H9 (cell line): Measurements from ENCODE around the gene LARP4. TPM values are rescaled to one million over a fixed set of nuclear protein-coding genes. Genes with fewer than 3 reads are reported as not detected.

Source experiments
- DNase-seq: peaks from one replicate; pipeline ENCODE4 v3.0.0-alpha.2; 2017
- H2AFZ ChIP-seq: one replicate; pipeline ENCODE4 v1.6.1; 2013; ENCODE audit warnings: mild to moderate bottlenecking, low read length, control low read depth, moderate library complexity
- H2AK5ac ChIP-seq: 2 replicates; pipeline ENCODE4 v1.6.1; 2013; ENCODE audit warnings: low read length, control low read depth, mixed read lengths; ENCODE audit not compliant: insufficient read length
- H2BK120ac ChIP-seq: one replicate; pipeline ENCODE4 v1.6.1; 2013; ENCODE audit warnings: low read depth, mild to moderate bottlenecking, low read length, control low read depth, inconsistent platforms; ENCODE audit not compliant: poor library complexity, severe bottlenecking
- H2BK12ac ChIP-seq: 2 replicates; pipeline ENCODE4 v1.6.1; 2013; ENCODE audit warnings: low read length, control low read depth, mixed read lengths, low read depth; ENCODE audit not compliant: insufficient read length
- H2BK15ac ChIP-seq: 2 replicates; pipeline ENCODE4 v1.6.1; 2013; ENCODE audit warnings: low read depth, low read length, control low read depth
- H2BK20ac ChIP-seq: one replicate; pipeline ENCODE4 v1.6.1; 2013; ENCODE audit warnings: low read depth, mild to moderate bottlenecking, low read length, control low read depth, inconsistent platforms; ENCODE audit not compliant: poor library complexity, severe bottlenecking
- H2BK5ac ChIP-seq: 2 replicates; pipeline ENCODE4 v1.6.1; 2013; ENCODE audit warnings: low read length, control low read depth, mixed read lengths; ENCODE audit not compliant: insufficient read length
- H3K14ac ChIP-seq: 2 replicates; pipeline ENCODE4 v1.6.1; 2013; ENCODE audit warnings: low read length, control low read depth; ENCODE audit not compliant: insufficient read depth
- H3K18ac ChIP-seq: 2 replicates; pipeline ENCODE4 v1.6.1; 2013; ENCODE audit warnings: low read depth, mild to moderate bottlenecking, mixed read lengths, low read length, control low read depth; ENCODE audit not compliant: insufficient read length
- H3K23ac ChIP-seq: 2 replicates; pipeline ENCODE4 v1.6.1; 2013; ENCODE audit warnings: low read length, control low read depth, mixed read lengths, low read depth; ENCODE audit not compliant: insufficient read length
- H3K23me2 ChIP-seq: 2 replicates; pipeline ENCODE4 v1.6.1; 2013; ENCODE audit warnings: low read depth, mild to moderate bottlenecking, mixed read lengths, low read length, control low read depth; ENCODE audit not compliant: insufficient read length, poor library complexity, severe bottlenecking
- H3K27ac ChIP-seq: 2 replicates; pipeline ENCODE4 v1.5.1; 2013; ENCODE audit warnings: low read length, control low read depth, mixed read lengths, low read depth; ENCODE audit not compliant: insufficient read length
- H3K27me3 ChIP-seq: 2 replicates; pipeline ENCODE4 v1.6.1; 2013; ENCODE audit warnings: low read length, control low read depth, inconsistent platforms; ENCODE audit not compliant: insufficient read depth
- H3K4ac ChIP-seq: 2 replicates; pipeline ENCODE4 v1.6.1; 2013; ENCODE audit warnings: low read depth, mild to moderate bottlenecking, control low read depth, inconsistent platforms, low read length, moderate library complexity
- H3K4me1 ChIP-seq: 2 replicates; pipeline ENCODE4 v1.6.1; 2013; ENCODE audit warnings: low read length, control low read depth, inconsistent platforms; ENCODE audit not compliant: insufficient read depth
- H3K4me2 ChIP-seq: 2 replicates; pipeline ENCODE4 v1.6.1; 2013; ENCODE audit warnings: low read length, control low read depth, mixed read lengths; ENCODE audit not compliant: insufficient read length, insufficient read depth
- H3K56ac ChIP-seq: 2 replicates; pipeline ENCODE4 v1.6.1; 2013; ENCODE audit warnings: low read depth, mild to moderate bottlenecking, mixed read lengths, low read length, control low read depth; ENCODE audit not compliant: insufficient read length
- H3K79me1 ChIP-seq: 2 replicates; pipeline ENCODE4 v1.6.1; 2013; ENCODE audit warnings: low read depth, mild to moderate bottlenecking, moderate library complexity, low read length, control low read depth, inconsistent platforms; ENCODE audit not compliant: insufficient read depth, poor library complexity, severe bottlenecking
- H3K79me2 ChIP-seq: 2 replicates; pipeline ENCODE4 v1.6.1; 2013; ENCODE audit warnings: low read length, control low read depth, inconsistent platforms; ENCODE audit not compliant: insufficient read depth
- H3K9ac ChIP-seq: 2 replicates; pipeline ENCODE4 v1.6.1; 2013; ENCODE audit warnings: low read length, control low read depth, mixed read lengths; ENCODE audit not compliant: insufficient read length; ENCODE audit errors: extremely low read depth
- H3K9me3 ChIP-seq: one replicate; pipeline ENCODE4 v1.6.1; 2013; ENCODE audit warnings: low read depth, low read length, inconsistent platforms; ENCODE audit not compliant: control insufficient read depth
- H3T11ph ChIP-seq: one replicate; pipeline ENCODE4 v1.6.1; 2013; ENCODE audit warnings: mild to moderate bottlenecking, low read length, control low read depth, inconsistent platforms
- H4K20me1 ChIP-seq: one replicate; pipeline ENCODE4 v1.6.1; 2013; ENCODE audit not compliant: control insufficient read depth, insufficient read length, insufficient read depth
- H4K5ac ChIP-seq: 2 replicates; pipeline ENCODE4 v1.6.1; 2013; ENCODE audit warnings: low read depth, mild to moderate bottlenecking, mixed read lengths, low read length, control low read depth; ENCODE audit not compliant: insufficient read length
- H4K8ac ChIP-seq: replicated peaks from 2 replicates; pipeline ENCODE4 v1.6.1; 2013; ENCODE audit warnings: low read length, control low read depth, mixed read lengths, low read depth; ENCODE audit not compliant: insufficient read length
- H4K91ac ChIP-seq: 2 replicates; pipeline ENCODE4 v1.6.1; 2013; ENCODE audit warnings: low read depth, mild to moderate bottlenecking, moderate library complexity, mixed read lengths, low read length, control low read depth; ENCODE audit not compliant: insufficient read length
- H3K27ac Mint-ChIP-seq, 3 experiments: 2 replicates in 2 of 3; 3 replicates in 1 of 3; pipeline ENCODE4 v1.8.0; 2020 to 2021; ENCODE audit warnings: mixed read lengths in 3 of 3, mild to moderate bottlenecking in 1 of 3, moderate library complexity in 1 of 3
- H3K27me3 Mint-ChIP-seq: 2 replicates; pipeline ENCODE4 v1.8.0; 2021; ENCODE audit warnings: low read depth, mild to moderate bottlenecking, moderate library complexity, mixed read lengths
- H3K36me3 Mint-ChIP-seq, 3 experiments: 2 replicates in 2 of 3; 3 replicates in 1 of 3; pipeline ENCODE4 v1.8.0; 2020 to 2021; ENCODE audit warnings: low read depth in 3 of 3, mixed read lengths in 3 of 3; ENCODE audit not compliant: insufficient read depth in 1 of 3
- H3K4me1 Mint-ChIP-seq, 2 experiments: 2 replicates each; pipeline ENCODE4 v1.8.0; 2020; ENCODE audit warnings: mixed read lengths in 2 of 2
- H3K4me3 Mint-ChIP-seq, 2 experiments: 2 replicates in 1 of 2; 3 replicates in 1 of 2; pipeline ENCODE4 v1.8.0; 2020 to 2021; ENCODE audit warnings: mild to moderate bottlenecking in 2 of 2, mixed read lengths in 2 of 2, moderate library complexity in 1 of 2
- H3K9me3 Mint-ChIP-seq, 2 experiments: 2 replicates in 1 of 2; 3 replicates in 1 of 2; pipeline ENCODE4 v1.8.0; 2020; ENCODE audit warnings: mild to moderate bottlenecking in 2 of 2, mixed read lengths in 2 of 2, moderate library complexity in 1 of 2
- WGBS: extraction: QIAGEN DNeasy Blood & Tissue Kit; methylation state at CpG from one replicate; pipeline ENCODE4 v1.1.7; 2013; ENCODE audit warnings: missing lambda C conversion rate, low lambda C conversion rate, mixed read lengths; ENCODE audit not compliant: insufficient read length; ENCODE audit errors: extremely low coverage; 5-methylcytosine and 5-hydroxymethylcytosine counted together
- total RNA-seq: library from RNA; stranded (reverse); gene quantifications from 2 replicates; pipeline ENCODE4 v1.2.1, GENCODE V29; 2021
- TF ChIP-seq, protein P1 (sequence below): fragments of 200-600 bp; sonication (generic); conservative IDR thresholded peaks from 3 replicates; pipeline ENCODE4 v1.8.0; 2021; ENCODE audit warnings: antibody characterized with exemption, mild to moderate bottlenecking

Gene LARP4
- total RNA-seq, 1 experiment from 2014 or later = 82.3 TPM

DNA sequence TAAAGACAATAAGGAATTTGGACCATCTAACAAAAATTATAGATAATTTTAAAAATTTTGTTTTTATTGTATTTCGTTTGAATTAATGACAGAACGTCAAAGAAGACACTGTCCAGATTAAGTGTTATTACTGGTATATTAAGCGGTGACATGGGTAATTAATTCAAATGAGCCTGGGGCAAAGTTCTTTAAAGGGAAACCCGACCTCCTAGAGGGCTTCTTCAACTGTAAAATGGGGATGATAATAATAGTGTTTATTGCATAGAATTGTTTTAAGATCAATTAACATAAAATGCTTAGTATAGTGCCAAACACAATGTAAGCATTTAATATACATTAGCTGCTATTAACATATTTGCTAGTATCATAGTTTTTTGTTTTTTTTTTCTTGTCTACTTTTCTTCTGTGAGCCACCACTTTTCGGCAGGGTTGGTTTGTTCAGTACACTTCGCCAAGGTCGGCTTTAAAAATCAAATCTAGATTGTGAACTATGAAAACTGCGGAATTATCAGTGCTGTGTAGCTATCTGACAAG is 514 bp upstream of the LARP4 start:
- H3K9me3 Mint-ChIP-seq = no peaks in the 10 kb centered on the region; a peak in 1 of 5 replicates
- H3K9me3 ChIP-seq = no peaks in the 10 kb centered on the region
- H3K27me3 Mint-ChIP-seq = no peaks in the 10 kb centered on the region
- H3K56ac ChIP-seq = no peak overlapping the region
- peak overlapping the region; percentile 100 for H3K4me2 ChIP-seq
- no peak overlapping the region for H2BK120ac ChIP-seq
- no peak overlapping the region for H3K23ac ChIP-seq
- 100% methylated on average over 2 of the region's 8 CpGs for WGBS
- no peak overlapping the region for H2BK15ac ChIP-seq
- no peak overlapping the region for H2AK5ac ChIP-seq
- H4K8ac ChIP-seq = no peak overlapping the region
- peak overlapping the region; percentile 93 for H3K9ac ChIP-seq
- no peak for DNase-seq
- peak overlapping the region; percentile 96 to 99 (median 98) for H3K27ac Mint-ChIP-seq
- H3K4me3 Mint-ChIP-seq = peak overlapping the region; percentile 97 to 100
- H3K14ac ChIP-seq = no peak overlapping the region
- H3T11ph ChIP-seq = no peak overlapping the region
- H4K5ac ChIP-seq = no peak overlapping the region
- H3K23me2 ChIP-seq = peaks cover 10% of the 10 kb centered on the region
- no peaks in the 10 kb centered on the region for H4K20me1 ChIP-seq
- H2BK5ac ChIP-seq = no peak overlapping the region
- no peaks in the 10 kb centered on the region for H3K27me3 ChIP-seq
- no peak overlapping the region for H3K4ac ChIP-seq
- H4K91ac ChIP-seq = no peak overlapping the region
- no peak overlapping the region for H2BK20ac ChIP-seq
- TF ChIP-seq, protein P1, sequence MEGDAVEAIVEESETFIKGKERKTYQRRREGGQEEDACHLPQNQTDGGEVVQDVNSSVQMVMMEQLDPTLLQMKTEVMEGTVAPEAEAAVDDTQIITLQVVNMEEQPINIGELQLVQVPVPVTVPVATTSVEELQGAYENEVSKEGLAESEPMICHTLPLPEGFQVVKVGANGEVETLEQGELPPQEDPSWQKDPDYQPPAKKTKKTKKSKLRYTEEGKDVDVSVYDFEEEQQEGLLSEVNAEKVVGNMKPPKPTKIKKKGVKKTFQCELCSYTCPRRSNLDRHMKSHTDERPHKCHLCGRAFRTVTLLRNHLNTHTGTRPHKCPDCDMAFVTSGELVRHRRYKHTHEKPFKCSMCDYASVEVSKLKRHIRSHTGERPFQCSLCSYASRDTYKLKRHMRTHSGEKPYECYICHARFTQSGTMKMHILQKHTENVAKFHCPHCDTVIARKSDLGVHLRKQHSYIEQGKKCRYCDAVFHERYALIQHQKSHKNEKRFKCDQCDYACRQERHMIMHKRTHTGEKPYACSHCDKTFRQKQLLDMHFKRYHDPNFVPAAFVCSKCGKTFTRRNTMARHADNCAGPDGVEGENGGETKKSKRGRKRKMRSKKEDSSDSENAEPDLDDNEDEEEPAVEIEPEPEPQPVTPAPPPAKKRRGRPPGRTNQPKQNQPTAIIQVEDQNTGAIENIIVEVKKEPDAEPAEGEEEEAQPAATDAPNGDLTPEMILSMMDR = no peak
- peaks cover 11 to 13% of the 10 kb centered on the region in 2 experiments for H3K4me1 Mint-ChIP-seq
- peak overlapping the region; percentile 32 for H3K18ac ChIP-seq
- no peaks in the 10 kb centered on the region for H3K79me1 ChIP-seq
- H3K36me3 Mint-ChIP-seq = peaks cover 0 to 6% (median 0%) of the 10 kb centered on the region in 3 experiments; a peak in 4 of 7 replicates
- peaks cover 35% of the 10 kb centered on the region for H3K79me2 ChIP-seq
- no peak overlapping the region for H2BK12ac ChIP-seq
- H3K4me1 ChIP-seq = peaks cover 2% of the 10 kb centered on the region; the same call in 1 of the 2 replicates
- H3K27ac ChIP-seq = peak overlapping the region; percentile 85
- H2AFZ ChIP-seq = peak overlapping the region; percentile 95
